H1 (cell line): ENCODE data around the gene GGT5. TPM values are rescaled to one million over a fixed set of nuclear protein-coding genes. Genes with fewer than 3 reads are reported as not detected.

Experiments used
- ATF3 ChIP-seq: IDR thresholded peaks from 2 replicates; pipeline ENCODE4 v1.6.1; 2011; ENCODE audit warnings: low read depth, mild to moderate bottlenecking, low read length; ENCODE audit not compliant: insufficient read depth
- BACH1 ChIP-seq: IDR thresholded peaks from 2 replicates; pipeline ENCODE4 v1.6.1; 2012; ENCODE audit warnings: low read length, improper control_type of control experiment
- GABPA ChIP-seq: IDR thresholded peaks from 2 replicates; pipeline ENCODE4 v1.6.1; 2011; ENCODE audit warnings: mild to moderate bottlenecking, low read length, moderate library complexity, borderline replicate concordance; ENCODE audit not compliant: insufficient read depth
- HDAC6 ChIP-seq: IDR thresholded peaks from one replicate; pipeline ENCODE4 v1.7.1; 2012; ENCODE audit warnings: low read depth, mild to moderate bottlenecking, inconsistent platforms, low read length, moderate library complexity
- NRF1 ChIP-seq: IDR thresholded peaks from 2 replicates; pipeline ENCODE4 v1.6.1; 2011; ENCODE audit warnings: mild to moderate bottlenecking, low read depth, low read length, improper control_type of control experiment
- RNF2 ChIP-seq: fragments of 200-900, 300-1000 bp; sonication (generic); IDR thresholded peaks from 2 replicates; pipeline ENCODE4 v1.7.1; 2016; ENCODE audit warnings: borderline replicate concordance, low read depth, mild to moderate bottlenecking, antibody characterized with exemption, low read length; ENCODE audit not compliant: poor library complexity, severe bottlenecking; ENCODE audit errors: missing control alignments
- SAP30 ChIP-seq: fragments of 300-600 bp; sonication (generic); IDR thresholded peaks from 2 replicates; pipeline ENCODE4 v1.7.1; 2012; ENCODE audit warnings: low read length, moderate library complexity, mild to moderate bottlenecking, inconsistent platforms; ENCODE audit not compliant: insufficient read depth, insufficient replicate concordance
- SP4 ChIP-seq: IDR thresholded peaks from 2 replicates; pipeline ENCODE4 v1.6.1; 2012; ENCODE audit warnings: low read length, inconsistent platforms
- TCF12 ChIP-seq: IDR thresholded peaks from 2 replicates; pipeline ENCODE4 v1.6.1; 2011; ENCODE audit warnings: low read depth, mild to moderate bottlenecking, low read length
- polyA plus RNA-seq, 7 experiments: library from polyadenylated mRNA; depleted of rRNA in 3 of 7; stranded (reverse) in 5 of 7; unstranded in 2 of 7; fragments of >200 nt in 5 of 7; fragments of 200-250 nt in 2 of 7; gene quantifications; 1 replicate in 5 of 7; 2 replicates in 1 of 7; 4 replicates in 1 of 7; pipeline versions ENCODE4 v1.2.1 to v1.2.3, GENCODE V29; 2011 to 2013; ENCODE audit warnings: missing spikeins in 2 of 7, mixed read lengths in 2 of 7
- total RNA-seq: library from RNA; stranded (reverse); fragmentation: NEBNext Ultra II Directional; extraction: Animal tissue kit (Norgen Biotek cat#: 25700); gene quantifications from 2 replicates; pipeline ENCODE4 v1.2.1, GENCODE V29; 2021

GGT5 gene
- total and polyA plus RNA-seq, 2 of the 8 experiments (the other 6 are each of a cell fraction or from before 2014, with no cell fraction given): 0.05 TPM; not detected in 1

GRCh38 chr22:24184057-24184798 is 60.7 kb downstream of the GGT5 start (continued):
- TF ChIP-seq SAP30 (no peak), ATF3 (no peak), RNF2 (no peak), BACH1 (no peak), TCF12 (no peak), NRF1 (no peak), HDAC6 (no peak), GABPA (no peak), SP4 (no peak)
